ENCODE results near the gene SPIC.

SPIC gene

GRCh38 chr12:101536069-101536674, 61.0 kb downstream of the SPIC start:
- no peak for DNase-seq

Data from NCI-H2081 treated with DMSO at 0.1 percent for 48 hours (cell line).